ENCODE data around the gene PARD3.
"Not testable (repeated sequence)": the region's sequence is repeated elsewhere in the genome, so short reads cannot be mapped to it uniquely, and the experiment has no call there.

Gene PARD3

GRCh38 chr10:34403512-34403911, 411.6 kb downstream of the PARD3 start:
- Histone ChIP-seq H3K36me3 (no peaks in the 10 kb centered on the region), H3K9me3 (no peaks in the 10 kb centered on the region), H3K4me3 (no peak overlapping the region), H3K27ac (no peak overlapping the region), H3K27me3 (no peaks in the 10 kb centered on the region), H3K4me1 (peaks cover 0 to 13% (median 4%) of the 10 kb centered on the region in 4 donors)
- TF ChIP-seq, protein P1, sequence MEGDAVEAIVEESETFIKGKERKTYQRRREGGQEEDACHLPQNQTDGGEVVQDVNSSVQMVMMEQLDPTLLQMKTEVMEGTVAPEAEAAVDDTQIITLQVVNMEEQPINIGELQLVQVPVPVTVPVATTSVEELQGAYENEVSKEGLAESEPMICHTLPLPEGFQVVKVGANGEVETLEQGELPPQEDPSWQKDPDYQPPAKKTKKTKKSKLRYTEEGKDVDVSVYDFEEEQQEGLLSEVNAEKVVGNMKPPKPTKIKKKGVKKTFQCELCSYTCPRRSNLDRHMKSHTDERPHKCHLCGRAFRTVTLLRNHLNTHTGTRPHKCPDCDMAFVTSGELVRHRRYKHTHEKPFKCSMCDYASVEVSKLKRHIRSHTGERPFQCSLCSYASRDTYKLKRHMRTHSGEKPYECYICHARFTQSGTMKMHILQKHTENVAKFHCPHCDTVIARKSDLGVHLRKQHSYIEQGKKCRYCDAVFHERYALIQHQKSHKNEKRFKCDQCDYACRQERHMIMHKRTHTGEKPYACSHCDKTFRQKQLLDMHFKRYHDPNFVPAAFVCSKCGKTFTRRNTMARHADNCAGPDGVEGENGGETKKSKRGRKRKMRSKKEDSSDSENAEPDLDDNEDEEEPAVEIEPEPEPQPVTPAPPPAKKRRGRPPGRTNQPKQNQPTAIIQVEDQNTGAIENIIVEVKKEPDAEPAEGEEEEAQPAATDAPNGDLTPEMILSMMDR (IDR thresholded peaks at IDR 0.05): no peak
- DNase-seq: no peak
- intact Hi-C loops (cut with DNase I; ENCODE audit: low total_unique reads): no loop called here

- TF ChIP-seq, protein P1 (IDR thresholded peaks at IDR 0.05): no peak
- Histone ChIP-seq H3K27me3 (no peaks in the 10 kb centered on the region), H3K36me3 (no peaks in the 10 kb centered on the region), H3K4me3 (no peak overlapping the region), H3K27ac (no peak overlapping the region), H3K4me1 (peaks cover 0 to 11% (median 2%) of the 10 kb centered on the region in 4 donors), H3K9me3 (no peaks in the 10 kb centered on the region)
- no peak for DNase-seq
- intact Hi-C loops (cut with DNase I; ENCODE audit: low total_unique reads): no loop called here
Measured at GRCh38 chr10:34400075-34400474, 415.0 kb downstream of the PARD3 start.

DNA sequence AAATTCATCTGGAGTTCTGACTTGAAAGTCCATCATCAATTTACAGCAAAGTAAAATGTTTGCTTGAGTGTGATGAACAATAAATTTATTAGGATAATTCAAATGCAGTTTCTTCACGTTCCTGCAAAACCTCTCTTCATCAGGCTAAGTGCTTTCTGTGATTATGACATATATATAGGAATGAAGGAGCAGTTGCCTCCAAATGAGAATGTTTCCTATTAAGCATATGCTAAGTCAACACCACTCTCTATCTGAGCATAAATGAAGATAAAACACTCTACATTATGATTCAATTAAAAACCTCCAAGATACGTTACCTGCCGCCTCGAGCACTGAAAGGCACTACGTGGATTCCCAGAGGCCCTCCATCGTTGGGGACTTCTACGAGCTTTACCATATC, 416.1 kb downstream of the PARD3 start:
- TF ChIP-seq, protein P1 (IDR thresholded peaks at IDR 0.05): no peak
- no peak for DNase-seq
- H3K27ac ChIP-seq: no peak overlapping the region
- intact Hi-C loops (cut with DNase I; ENCODE audit: low total_unique reads): no loop called here
- no peaks in the 10 kb centered on the region for H3K9me3 ChIP-seq
- H3K27me3 ChIP-seq: no peaks in the 10 kb centered on the region
- H3K36me3 ChIP-seq: no peaks in the 10 kb centered on the region
- no peak overlapping the region for H3K4me3 ChIP-seq
- peaks cover 0 to 11% (median 2%) of the 10 kb centered on the region in 4 donors for H3K4me1 ChIP-seq

DNA sequence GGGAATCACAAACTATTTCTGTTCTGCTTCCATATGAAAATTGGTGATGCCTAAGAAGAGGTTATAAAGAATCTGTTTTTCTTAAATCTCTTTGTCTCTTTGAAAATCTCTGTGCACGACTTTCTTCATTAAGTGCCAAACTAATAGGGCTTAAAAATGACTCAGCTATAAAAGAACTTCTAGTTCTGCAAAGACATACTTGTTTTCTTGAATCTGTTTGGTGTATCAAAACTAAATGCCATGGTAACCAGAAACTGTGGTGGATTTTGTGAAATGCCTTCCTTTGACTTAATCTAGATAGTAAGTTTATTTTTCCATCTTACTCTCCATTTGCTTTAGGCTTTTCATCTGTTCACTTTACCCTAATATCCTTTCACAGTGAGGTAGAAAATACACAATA, 417.8 kb downstream of the PARD3 start:
- Histone ChIP-seq H3K9me3 (no peaks in the 10 kb centered on the region), H3K4me1 (peaks cover 0 to 11% (median 2%) of the 10 kb centered on the region in 4 donors), H3K36me3 (no peaks in the 10 kb centered on the region), H3K4me3 (no peak overlapping the region), H3K27me3 (no peaks in the 10 kb centered on the region), H3K27ac (peak overlapping the region in 1 of 2 donors; percentile 38)
- TF ChIP-seq, protein P1 (IDR thresholded peaks at IDR 0.05): no peak
- intact Hi-C loops (cut with DNase I; ENCODE audit: low total_unique reads): no loop called here
- DNase-seq: no peak

- TF ChIP-seq, protein P1 (IDR thresholded peaks at IDR 0.05): no peak
- Histone ChIP-seq H3K4me3 (no peak overlapping the region), H3K27me3 (no peaks in the 10 kb centered on the region), H3K36me3 (no peaks in the 10 kb centered on the region), H3K4me1 (peaks cover 0 to 11% (median 2%) of the 10 kb centered on the region in 4 donors), H3K27ac (peak overlapping the region in 1 of 2 donors; percentile 38), H3K9me3 (no peaks in the 10 kb centered on the region)
- intact Hi-C loops (cut with DNase I; ENCODE audit: low total_unique reads): no loop called here
- no peak for DNase-seq
Measured at GRCh38 chr10:34396663-34397062, 418.4 kb downstream of the PARD3 start.

- DNase-seq: no peak
- Histone ChIP-seq H3K4me3 (no peak overlapping the region), H3K4me1 (peaks cover 0 to 14% (median 2%) of the 10 kb centered on the region in 4 donors), H3K27ac (no peak overlapping the region), H3K9me3 (no peaks in the 10 kb centered on the region), H3K36me3 (no peaks in the 10 kb centered on the region), H3K27me3 (no peaks in the 10 kb centered on the region)
- TF ChIP-seq, protein P1 (IDR thresholded peaks at IDR 0.05): no peak
- intact Hi-C loops (cut with DNase I; ENCODE audit: low total_unique reads): no loop called here
Measured at GRCh38 chr10:34392641-34393170, 422.4 kb downstream of the PARD3 start.

- intact Hi-C loops (cut with DNase I; ENCODE audit: low total_unique reads); H3K27me3 ChIP-seq; H3K27ac ChIP-seq; H3K36me3 ChIP-seq; H3K9me3 ChIP-seq; H3K4me3 ChIP-seq; DNase-seq; H3K4me1 ChIP-seq: not testable (repeated sequence)
Measured at GRCh38 chr10:34391168-34391567, 423.9 kb downstream of the PARD3 start.
